ENCODE measurements around the gene LRPPRC.

- TF ChIP-seq, protein P1, sequence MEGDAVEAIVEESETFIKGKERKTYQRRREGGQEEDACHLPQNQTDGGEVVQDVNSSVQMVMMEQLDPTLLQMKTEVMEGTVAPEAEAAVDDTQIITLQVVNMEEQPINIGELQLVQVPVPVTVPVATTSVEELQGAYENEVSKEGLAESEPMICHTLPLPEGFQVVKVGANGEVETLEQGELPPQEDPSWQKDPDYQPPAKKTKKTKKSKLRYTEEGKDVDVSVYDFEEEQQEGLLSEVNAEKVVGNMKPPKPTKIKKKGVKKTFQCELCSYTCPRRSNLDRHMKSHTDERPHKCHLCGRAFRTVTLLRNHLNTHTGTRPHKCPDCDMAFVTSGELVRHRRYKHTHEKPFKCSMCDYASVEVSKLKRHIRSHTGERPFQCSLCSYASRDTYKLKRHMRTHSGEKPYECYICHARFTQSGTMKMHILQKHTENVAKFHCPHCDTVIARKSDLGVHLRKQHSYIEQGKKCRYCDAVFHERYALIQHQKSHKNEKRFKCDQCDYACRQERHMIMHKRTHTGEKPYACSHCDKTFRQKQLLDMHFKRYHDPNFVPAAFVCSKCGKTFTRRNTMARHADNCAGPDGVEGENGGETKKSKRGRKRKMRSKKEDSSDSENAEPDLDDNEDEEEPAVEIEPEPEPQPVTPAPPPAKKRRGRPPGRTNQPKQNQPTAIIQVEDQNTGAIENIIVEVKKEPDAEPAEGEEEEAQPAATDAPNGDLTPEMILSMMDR (IDR thresholded peaks at IDR 0.05) = no peak
- TF ChIP-seq POLR2A (IDR thresholded peaks at IDR 0.05) = no peak
Measured at GRCh38 chr2:44010266-44010665, 14.5 kb upstream of the LRPPRC start.
